Measurements from ENCODE around the gene LEPROT.
"Not testable (repeated sequence)": the region's sequence is repeated elsewhere in the genome, so short reads cannot be mapped to it uniquely, and the experiment has no call there.

Gene LEPROT
- total RNA-seq: 16.1 to 25.0 (median 18.5) reads per million in 3 donors

- Histone ChIP-seq H3K4me1 (ENCODE audit: control insufficient read depth, insufficient read depth, low read length, poor library complexity, severe bottlenecking) (peaks cover 4% of the 10 kb centered on the region), H3K9me3 (ENCODE audit: control insufficient read depth, low read length) (no peaks in the 10 kb centered on the region), H3K27me3 (replicated peaks; ENCODE audit: control insufficient read depth, insufficient read depth, low read length, poor library complexity, severe bottlenecking) (no peaks in the 10 kb centered on the region), H3K4me3 (ENCODE audit: insufficient read depth, low read depth, low read length, poor library complexity, severe bottlenecking) (peak within 1 kb of the TSS; percentile 93), H3K27ac (ENCODE audit: insufficient read depth, low read length, poor library complexity, severe bottlenecking) (peak within 1 kb of the TSS; percentile 76), H3K36me3 (ENCODE audit: control insufficient read depth, insufficient read depth, low read length) (peaks cover 2% of the 10 kb centered on the region)
- DNase-seq: no peak
Measured at GRCh38 chr1:65420590-65421350, at the start of gene LEPROT, which contains the start of gene LEPR. Gene LEPROT, plus strand, starts transcription at chr1:65420668. Its CDS starts 57 bp downstream, at chr1:65420725. Gene LEPR, plus strand, starts transcription at chr1:65420668. Its CDS starts 144,898 bp downstream, at chr1:65565566.

GRCh38 chr1:65371544-65371943, 48.9 kb upstream of the LEPROT start:
- DNase-seq: no peak
- Histone ChIP-seq H3K27ac (ENCODE audit: insufficient read depth, low read length, poor library complexity, severe bottlenecking) (no peak overlapping the region), H3K4me1 (ENCODE audit: control insufficient read depth, insufficient read depth, low read length, poor library complexity, severe bottlenecking) (no peaks in the 10 kb centered on the region), H3K4me3 (ENCODE audit: insufficient read depth, low read depth, low read length, poor library complexity, severe bottlenecking) (no peak overlapping the region), H3K27me3 (replicated peaks; ENCODE audit: control insufficient read depth, insufficient read depth, low read length, poor library complexity, severe bottlenecking) (no peaks in the 10 kb centered on the region), H3K9me3 (ENCODE audit: control insufficient read depth, low read length) (no peaks in the 10 kb centered on the region), H3K36me3 (ENCODE audit: control insufficient read depth, insufficient read depth, low read length) (no peaks in the 10 kb centered on the region)

GRCh38 chr1:65372557-65372956, 47.9 kb upstream of the LEPROT start:
- no peaks in the 10 kb centered on the region for H3K4me1 ChIP-seq (ENCODE audit: control insufficient read depth, insufficient read depth, low read length, poor library complexity, severe bottlenecking)
- H3K9me3 ChIP-seq (ENCODE audit: control insufficient read depth, low read length): no peaks in the 10 kb centered on the region
- H3K36me3 ChIP-seq (ENCODE audit: control insufficient read depth, insufficient read depth, low read length): no peaks in the 10 kb centered on the region
- no peak for DNase-seq
- H3K27ac ChIP-seq (ENCODE audit: insufficient read depth, low read length, poor library complexity, severe bottlenecking): no peak overlapping the region
- H3K27me3 ChIP-seq (replicated peaks; ENCODE audit: control insufficient read depth, insufficient read depth, low read length, poor library complexity, severe bottlenecking): no peaks in the 10 kb centered on the region
- no peak overlapping the region for H3K4me3 ChIP-seq (ENCODE audit: insufficient read depth, low read depth, low read length, poor library complexity, severe bottlenecking)

GRCh38 chr1:65377496-65378246, 42.8 kb upstream of the LEPROT start:
- Histone ChIP-seq H3K4me1 (ENCODE audit: control insufficient read depth, insufficient read depth, low read length, poor library complexity, severe bottlenecking) (no peaks in the 10 kb centered on the region), H3K4me3 (ENCODE audit: insufficient read depth, low read depth, low read length, poor library complexity, severe bottlenecking) (no peak overlapping the region), H3K36me3 (ENCODE audit: control insufficient read depth, insufficient read depth, low read length) (no peaks in the 10 kb centered on the region), H3K9me3 (ENCODE audit: control insufficient read depth, low read length) (no peaks in the 10 kb centered on the region), H3K27ac (ENCODE audit: insufficient read depth, low read length, poor library complexity, severe bottlenecking) (no peak overlapping the region), H3K27me3 (replicated peaks; ENCODE audit: control insufficient read depth, insufficient read depth, low read length, poor library complexity, severe bottlenecking) (no peaks in the 10 kb centered on the region)
- no peak for DNase-seq

- Histone ChIP-seq H3K4me3 (ENCODE audit: insufficient read depth, low read depth, low read length, poor library complexity, severe bottlenecking) (no peak overlapping the region), H3K36me3 (ENCODE audit: control insufficient read depth, insufficient read depth, low read length) (no peaks in the 10 kb centered on the region), H3K9me3 (ENCODE audit: control insufficient read depth, low read length) (no peaks in the 10 kb centered on the region), H3K4me1 (ENCODE audit: control insufficient read depth, insufficient read depth, low read length, poor library complexity, severe bottlenecking) (no peaks in the 10 kb centered on the region), H3K27ac (ENCODE audit: insufficient read depth, low read length, poor library complexity, severe bottlenecking) (no peak overlapping the region), H3K27me3 (replicated peaks; ENCODE audit: control insufficient read depth, insufficient read depth, low read length, poor library complexity, severe bottlenecking) (no peaks in the 10 kb centered on the region)
- no peak for DNase-seq
Measured at GRCh38 chr1:65378247-65378946, 42.1 kb upstream of the LEPROT start.

- H3K4me3 ChIP-seq (ENCODE audit: insufficient read depth, low read depth, low read length, poor library complexity, severe bottlenecking); H3K36me3 ChIP-seq (ENCODE audit: control insufficient read depth, insufficient read depth, low read length); H3K27ac ChIP-seq (ENCODE audit: insufficient read depth, low read length, poor library complexity, severe bottlenecking); DNase-seq; H3K4me1 ChIP-seq (ENCODE audit: control insufficient read depth, insufficient read depth, low read length, poor library complexity, severe bottlenecking); H3K9me3 ChIP-seq (ENCODE audit: control insufficient read depth, low read length); H3K27me3 ChIP-seq (replicated peaks; ENCODE audit: control insufficient read depth, insufficient read depth, low read length, poor library complexity, severe bottlenecking): not testable (repeated sequence)
Measured at GRCh38 chr1:65384426-65384825, 36.0 kb upstream of the LEPROT start.

- no peak for DNase-seq
Measured at GRCh38 chr1:65386439-65386838, 34.0 kb upstream of the LEPROT start.

GRCh38 chr1:65387821-65388220, 32.6 kb upstream of the LEPROT start:
- H3K9me3 ChIP-seq (ENCODE audit: control insufficient read depth, low read length): no peaks in the 10 kb centered on the region
- DNase-seq: no peak

More at GRCh38 chr1:65386439-65386838, 34.0 kb upstream of the LEPROT start:
- Histone ChIP-seq H3K4me1 (ENCODE audit: control insufficient read depth, insufficient read depth, low read length, poor library complexity, severe bottlenecking) (no peaks in the 10 kb centered on the region), H3K36me3 (ENCODE audit: control insufficient read depth, insufficient read depth, low read length) (no peaks in the 10 kb centered on the region), H3K4me3 (ENCODE audit: insufficient read depth, low read depth, low read length, poor library complexity, severe bottlenecking) (no peak overlapping the region), H3K27me3 (replicated peaks; ENCODE audit: control insufficient read depth, insufficient read depth, low read length, poor library complexity, severe bottlenecking) (no peaks in the 10 kb centered on the region), H3K9me3 (ENCODE audit: control insufficient read depth, low read length) (no peaks in the 10 kb centered on the region), H3K27ac (ENCODE audit: insufficient read depth, low read length, poor library complexity, severe bottlenecking) (no peak overlapping the region)

GRCh38 chr1:65388908-65389695, 31.4 kb upstream of the LEPROT start:
- H3K36me3 ChIP-seq (ENCODE audit: control insufficient read depth, insufficient read depth, low read length): no peaks in the 10 kb centered on the region
- H3K4me1 ChIP-seq (ENCODE audit: control insufficient read depth, insufficient read depth, low read length, poor library complexity, severe bottlenecking): no peaks in the 10 kb centered on the region
- no peak overlapping the region for H3K4me3 ChIP-seq (ENCODE audit: insufficient read depth, low read depth, low read length, poor library complexity, severe bottlenecking)
- H3K27ac ChIP-seq (ENCODE audit: insufficient read depth, low read length, poor library complexity, severe bottlenecking): no peak overlapping the region
- DNase-seq: no peak
- no peaks in the 10 kb centered on the region for H3K27me3 ChIP-seq (replicated peaks; ENCODE audit: control insufficient read depth, insufficient read depth, low read length, poor library complexity, severe bottlenecking)
- no peaks in the 10 kb centered on the region for H3K9me3 ChIP-seq (ENCODE audit: control insufficient read depth, low read length)

More at GRCh38 chr1:65387821-65388220, 32.6 kb upstream of the LEPROT start:
- no peaks in the 10 kb centered on the region for H3K27me3 ChIP-seq (replicated peaks; ENCODE audit: control insufficient read depth, insufficient read depth, low read length, poor library complexity, severe bottlenecking)
- no peaks in the 10 kb centered on the region for H3K36me3 ChIP-seq (ENCODE audit: control insufficient read depth, insufficient read depth, low read length)
- H3K4me3 ChIP-seq (ENCODE audit: insufficient read depth, low read depth, low read length, poor library complexity, severe bottlenecking): no peak overlapping the region
- H3K27ac ChIP-seq (ENCODE audit: insufficient read depth, low read length, poor library complexity, severe bottlenecking): no peak overlapping the region
- no peaks in the 10 kb centered on the region for H3K4me1 ChIP-seq (ENCODE audit: control insufficient read depth, insufficient read depth, low read length, poor library complexity, severe bottlenecking)
